OCI-LY1 (cell line): Measurements from ENCODE around the gene TMEM53.

Source experiments
- CTCF ChIP-seq: fragments of 200-600 bp; sonication (generic), shearing (Covaris generic); IDR thresholded peaks from 2 replicates; pipeline ENCODE4 v1.5.1; 2017; ENCODE audit warnings: mild to moderate bottlenecking, antibody characterized with exemption, low read length, moderate library complexity, mixed read lengths
- EZH2 ChIP-seq: fragments of 200-600 bp; sonication (generic), shearing (Covaris generic); IDR thresholded peaks from 2 replicates; pipeline ENCODE4 v1.8.0; 2017; ENCODE audit warnings: borderline replicate concordance, mixed run types, mild to moderate bottlenecking, antibody characterized with exemption, low read length, moderate library complexity, mixed read lengths

- TF ChIP-seq CTCF (no peak), EZH2 (no peak)
Measured at GRCh38 chr1:44682883-44683265, 8.6 kb upstream of the TMEM53 start.
